ENCODE data around the gene RASAL3.
A peak's percentile ranks its signal among the peaks of the same experiment; 100 is the strongest.
"Not testable (repeated sequence)": the region's sequence is repeated elsewhere in the genome, so short reads cannot be mapped to it uniquely, and the experiment has no call there.

Gene RASAL3

GRCh38 chr19:15473821-15474220, 9.5 kb upstream of the RASAL3 start:
- DNase-seq (ENCODE audit: low read depth), result not testable (repeated sequence)

GRCh38 chr19:15471639-15472101, 7.3 kb upstream of the RASAL3 start:
- no peak for DNase-seq (ENCODE audit: low read depth)

- no peak for DNase-seq (ENCODE audit: low read depth)
Observed at GRCh38 chr19:15469513-15470297, 5.4 kb upstream of the RASAL3 start.

GRCh38 chr19:15468675-15469512, 4.5 kb upstream of the RASAL3 start:
- DNase-seq (ENCODE audit: low read depth), result no peak

GRCh38 chr19:15467734-15468214, 3.4 kb upstream of the RASAL3 start:
- no peak for DNase-seq (ENCODE audit: low read depth)

- no peak for DNase-seq (ENCODE audit: low read depth)
Observed at GRCh38 chr19:15466851-15467733, 2.7 kb upstream of the RASAL3 start.

- peak; percentile 40 for DNase-seq (ENCODE audit: low read depth)
Observed at GRCh38 chr19:15463861-15464371, 428 bp downstream of the RASAL3 start.

- DNase-seq (ENCODE audit: low read depth), result no peak
Observed at GRCh38 chr19:15461694-15462093, 2.6 kb downstream of the RASAL3 start.

GRCh38 chr19:15457701-15458484, 6.5 kb downstream of the RASAL3 start:
- no peak for DNase-seq (ENCODE audit: low read depth)

- no peak for DNase-seq (ENCODE audit: low read depth)
Observed at GRCh38 chr19:15456871-15457700, 7.3 kb downstream of the RASAL3 start.

- DNase-seq (ENCODE audit: low read depth), result no peak
Observed at GRCh38 chr19:15456441-15456840, 7.9 kb downstream of the RASAL3 start.

- no peak for DNase-seq (ENCODE audit: low read depth)
Observed at GRCh38 chr19:15455996-15456395, 8.3 kb downstream of the RASAL3 start.

GRCh38 chr19:15453906-15454860, 10.2 kb downstream of the RASAL3 start:
- DNase-seq (ENCODE audit: low read depth), result no peak

- no peak for DNase-seq (ENCODE audit: low read depth)
Observed at GRCh38 chr19:15453091-15453578, 11.2 kb downstream of the RASAL3 start.

- no peak for DNase-seq (ENCODE audit: low read depth)
Observed at GRCh38 chr19:15452111-15453047, 12.0 kb downstream of the RASAL3 start.

GRCh38 chr19:15450528-15450890, 13.8 kb downstream of the RASAL3 start:
- DNase-seq (ENCODE audit: low read depth), result no peak
